GM18526 (cell line): ENCODE data around the gene SPRED3.
A peak's percentile ranks its signal among the peaks of the same experiment; 100 is the strongest.

Experiments used
- POLR2A ChIP-seq: IDR thresholded peaks from 3 replicates; pipeline ENCODE4 v1.6.1; 2011; ENCODE audit not compliant: insufficient read length; ENCODE audit errors: extremely low read depth

Gene SPRED3

DNA sequence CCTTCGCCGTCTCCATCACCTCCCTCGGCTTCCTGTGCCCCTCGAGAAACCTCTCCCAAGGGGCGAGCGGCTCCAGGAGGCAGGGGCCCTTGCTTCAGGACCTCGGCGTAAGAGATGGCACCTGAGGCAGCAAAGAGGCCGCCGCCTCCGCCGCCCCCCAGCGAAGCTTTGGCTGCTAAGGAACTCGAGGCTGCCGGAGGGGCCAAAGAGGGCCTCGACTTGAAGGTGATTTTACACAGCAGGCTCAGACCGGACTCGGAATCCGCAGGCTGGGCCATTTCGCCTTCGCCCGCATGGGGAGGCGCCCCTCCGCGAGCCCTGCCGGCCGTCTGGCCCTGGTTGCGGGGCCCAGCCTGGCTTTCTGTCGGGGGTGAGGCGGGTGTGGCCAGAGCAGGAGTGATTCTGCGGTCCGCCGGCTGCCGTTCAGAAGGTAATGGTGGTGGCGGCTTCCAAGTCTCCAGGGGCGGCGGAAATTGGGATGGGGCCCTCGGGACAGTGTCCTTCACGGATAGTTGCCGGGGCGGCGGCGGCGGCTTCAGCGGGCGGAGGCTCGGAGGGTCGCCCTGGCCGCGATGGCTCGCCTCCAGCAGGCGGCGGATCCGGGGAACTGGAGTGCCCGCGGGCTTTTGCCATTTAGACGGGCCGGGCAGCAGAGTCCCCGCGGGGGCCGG lies 2.1 kb upstream of the SPRED3 start:
- TF ChIP-seq POLR2A = no peak

DNA sequence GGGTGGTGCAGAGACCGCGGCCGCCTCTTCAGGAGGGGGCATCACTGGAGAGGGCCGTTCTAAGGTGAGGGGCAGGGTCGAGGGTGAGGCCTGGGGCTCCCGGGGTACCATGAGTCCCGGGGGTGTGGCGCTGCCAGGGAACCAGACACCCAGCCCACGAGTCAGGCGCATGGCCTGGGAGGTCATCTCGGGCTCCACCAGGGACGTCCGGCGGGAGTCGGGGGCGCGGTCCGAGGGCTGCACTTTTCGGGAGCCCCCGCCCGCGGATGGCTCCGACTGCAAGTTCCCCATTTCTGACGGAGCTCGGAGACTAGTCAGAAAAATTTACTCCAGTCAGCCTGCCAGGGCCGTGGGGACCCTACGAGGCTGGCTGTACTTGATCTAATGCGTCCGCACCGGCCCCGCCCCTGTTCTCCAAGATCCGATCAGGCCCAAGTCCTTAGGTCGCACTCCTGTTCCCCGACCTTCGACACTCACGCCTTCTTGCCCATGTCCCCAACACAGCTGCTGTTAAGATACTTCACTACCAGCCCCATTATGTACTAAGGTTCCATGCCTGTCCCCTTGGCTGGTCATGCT lies 1.4 kb upstream of the SPRED3 start:
- TF ChIP-seq POLR2A = no peak

DNA sequence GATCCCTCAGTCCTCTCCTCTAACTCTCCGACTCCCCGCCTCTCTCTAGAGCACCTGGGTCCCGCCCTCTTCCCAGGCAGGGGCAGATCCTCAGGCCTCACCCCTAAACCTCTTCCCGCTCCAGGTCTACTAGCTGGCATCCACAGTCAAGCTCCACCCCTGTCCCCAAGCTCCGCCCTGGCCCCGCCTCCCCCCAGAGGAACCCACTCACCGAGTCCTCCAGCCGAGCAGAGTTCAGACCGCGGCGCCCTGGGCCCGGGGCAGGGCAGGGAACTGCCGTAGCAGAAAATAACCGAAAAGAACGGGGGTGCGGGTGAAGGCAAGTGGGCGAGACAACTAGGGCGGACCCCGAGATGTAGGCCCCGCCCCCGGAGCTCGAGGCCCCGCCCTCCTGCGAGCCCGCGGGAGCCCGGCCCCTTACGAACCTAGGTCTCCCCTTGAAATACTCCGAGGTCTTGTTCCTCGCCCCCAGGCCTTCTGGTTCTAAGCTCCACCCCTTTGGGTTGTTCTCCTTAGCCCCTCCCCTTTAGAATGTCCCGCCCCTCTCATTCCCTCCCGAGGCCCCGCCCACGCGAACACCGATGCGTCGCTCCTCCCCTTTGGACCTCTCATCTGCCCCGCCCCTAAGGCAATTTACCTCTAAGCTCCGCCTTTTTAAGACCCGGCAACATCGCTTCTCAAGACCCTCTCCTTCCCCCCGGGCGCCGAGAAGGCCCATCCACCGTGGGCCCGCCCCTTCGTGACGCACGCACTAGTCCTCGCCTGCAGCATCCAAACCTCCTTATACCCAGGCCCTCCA lies 748 bp upstream of the SPRED3 start, which contains the start of gene GGN:
GGN (minus strand) TSS at position 485 of the 799 bp plus-strand sequence. CDS start 773 bp downstream, outside the sequence.
- TF ChIP-seq POLR2A = peak; percentile 25

DNA sequence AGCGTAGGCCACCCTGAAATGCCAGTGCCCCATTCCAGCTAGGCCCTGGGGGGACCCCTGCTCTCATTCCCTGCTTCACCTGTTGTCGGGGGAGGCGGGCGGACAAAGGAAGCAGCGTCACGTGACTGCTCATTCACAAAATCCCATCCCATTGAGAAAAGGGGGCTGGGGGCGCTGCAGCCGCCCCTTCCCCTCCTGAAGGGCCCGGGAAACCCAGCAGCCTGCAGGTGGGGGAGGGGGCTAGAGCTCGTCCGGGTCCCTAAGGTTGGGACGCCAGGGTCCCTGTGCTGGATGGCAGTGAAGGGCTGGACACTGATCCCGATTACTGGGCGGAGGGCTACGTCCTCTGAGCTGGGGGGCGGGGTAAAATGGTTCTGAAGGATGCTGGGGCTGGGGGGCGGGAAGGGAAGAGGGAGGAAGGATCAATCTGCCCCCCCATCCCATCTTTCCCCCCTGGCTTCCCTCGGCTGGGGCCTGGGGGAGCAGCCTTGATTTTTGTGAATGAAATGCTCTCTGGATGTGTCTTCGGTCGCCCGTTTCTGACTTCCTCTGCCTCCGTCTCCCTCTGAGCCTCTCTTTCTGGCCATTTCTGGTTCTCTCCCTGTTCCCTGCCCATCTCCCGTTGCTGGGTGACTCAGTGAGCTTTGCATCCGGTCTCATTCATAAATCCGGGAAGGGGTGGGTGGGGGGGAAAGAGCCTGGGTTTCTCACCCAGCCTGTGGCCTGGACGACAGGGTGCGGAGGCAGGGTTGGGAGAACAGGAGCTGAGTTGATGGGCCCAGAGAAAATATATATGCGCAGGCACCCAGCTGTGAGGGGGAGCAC lies 816 bp downstream of the SPRED3 start:
- TF ChIP-seq POLR2A = no peak

DNA sequence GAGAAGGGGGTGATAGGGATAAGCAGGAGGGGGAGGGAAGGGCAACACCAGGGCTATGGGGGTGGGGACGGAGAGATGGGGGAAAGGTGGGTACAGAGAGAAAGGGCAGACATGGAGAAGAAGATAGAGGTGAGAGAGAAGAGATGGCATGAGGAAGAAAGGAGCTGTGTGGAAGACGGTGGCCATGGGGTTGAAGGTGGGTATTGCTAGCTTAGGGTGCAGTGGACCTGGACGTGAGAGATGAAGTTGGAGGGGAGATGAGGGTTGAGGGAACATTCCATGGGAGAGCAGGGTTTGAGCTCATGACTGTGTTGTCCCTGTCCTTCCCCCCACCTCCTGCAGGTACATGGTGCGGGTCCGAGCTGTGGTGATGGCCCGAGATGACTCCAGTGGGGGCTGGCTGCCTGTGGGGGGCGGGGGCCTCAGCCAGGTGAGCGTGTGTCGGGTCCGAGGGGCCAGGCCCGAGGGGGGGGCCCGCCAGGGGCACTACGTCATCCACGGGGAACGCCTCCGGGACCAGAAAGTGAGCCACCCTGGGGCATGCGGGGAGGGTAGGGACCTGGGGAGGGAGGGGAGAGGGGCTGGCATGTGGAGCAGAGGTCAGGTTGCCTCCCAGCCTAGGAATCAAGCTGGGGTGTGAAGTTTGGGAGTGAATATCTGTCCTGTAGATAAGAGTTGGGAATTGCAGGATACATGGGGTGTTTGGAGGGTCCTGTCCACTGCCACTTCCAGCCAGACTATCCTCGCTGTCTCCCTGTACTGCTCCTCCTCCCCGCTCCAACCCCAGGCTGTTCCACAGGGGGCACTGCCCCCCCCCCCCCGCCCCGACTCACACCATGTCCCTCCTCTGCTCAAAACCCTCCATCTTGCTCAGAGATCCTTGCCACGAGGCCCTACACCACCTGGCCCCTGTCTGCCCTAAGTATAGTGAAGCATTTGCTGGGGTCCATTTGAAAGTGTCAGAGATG lies 1.7 kb downstream of the SPRED3 start:
- no peak for TF ChIP-seq POLR2A

DNA sequence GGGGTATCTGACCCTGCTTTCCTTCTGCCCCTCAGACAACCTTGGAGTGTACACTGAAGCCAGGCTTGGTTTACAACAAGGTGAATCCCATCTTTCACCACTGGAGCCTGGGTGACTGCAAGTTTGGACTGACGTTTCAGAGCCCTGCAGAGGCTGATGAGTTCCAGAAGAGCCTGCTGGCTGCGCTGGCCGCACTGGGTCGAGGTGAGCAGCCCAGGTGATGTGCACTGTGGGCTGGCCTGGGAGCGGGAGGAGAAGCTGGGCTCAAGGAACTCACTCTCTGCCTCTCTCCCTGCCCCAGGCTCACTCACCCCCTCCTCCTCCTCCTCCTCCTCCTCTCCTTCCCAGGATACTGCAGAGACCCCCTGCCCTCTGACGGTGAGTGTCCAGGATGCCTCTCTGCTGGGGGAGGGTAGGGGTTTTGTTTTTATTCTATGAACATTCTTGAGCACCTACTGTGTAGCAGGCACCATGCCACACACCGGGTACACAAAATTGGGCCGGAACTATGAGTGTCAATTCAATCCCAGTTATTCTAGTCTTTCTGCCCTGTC lies 3.5 kb downstream of the SPRED3 start:
- TF ChIP-seq POLR2A = no peak

DNA sequence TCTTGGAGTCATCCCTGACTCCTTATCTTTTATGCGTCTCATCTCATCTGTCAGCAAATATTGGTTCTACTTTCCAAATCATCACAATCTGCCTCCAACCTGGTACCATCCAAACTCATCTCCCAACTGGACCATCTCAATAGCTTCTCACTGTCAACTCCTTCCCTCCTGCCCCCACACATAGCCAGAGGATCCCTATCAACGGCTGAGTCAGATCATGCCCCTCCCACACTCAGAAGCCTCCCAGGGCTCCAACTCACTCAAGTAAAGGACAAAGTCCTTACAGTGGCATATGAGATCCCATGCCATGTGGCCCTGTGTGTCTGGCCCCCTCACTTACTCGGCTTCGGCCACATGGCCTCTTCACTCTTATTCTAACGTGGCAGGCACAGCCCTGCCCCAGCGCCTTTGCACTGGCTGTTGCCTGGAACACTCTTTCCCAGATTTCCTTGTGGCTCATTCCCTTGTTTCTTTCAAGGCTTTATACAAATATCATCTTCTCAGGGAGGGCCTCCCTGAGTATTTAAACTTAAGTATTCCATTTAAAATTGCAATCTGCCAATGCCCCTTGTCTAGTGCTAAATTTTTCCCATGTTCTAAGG lies 4.3 kb downstream of the SPRED3 start:
- no peak for TF ChIP-seq POLR2A

- no peak for TF ChIP-seq POLR2A
Measured at GRCh38 chr19:38394488-38394887, 6.0 kb downstream of the SPRED3 start.

DNA sequence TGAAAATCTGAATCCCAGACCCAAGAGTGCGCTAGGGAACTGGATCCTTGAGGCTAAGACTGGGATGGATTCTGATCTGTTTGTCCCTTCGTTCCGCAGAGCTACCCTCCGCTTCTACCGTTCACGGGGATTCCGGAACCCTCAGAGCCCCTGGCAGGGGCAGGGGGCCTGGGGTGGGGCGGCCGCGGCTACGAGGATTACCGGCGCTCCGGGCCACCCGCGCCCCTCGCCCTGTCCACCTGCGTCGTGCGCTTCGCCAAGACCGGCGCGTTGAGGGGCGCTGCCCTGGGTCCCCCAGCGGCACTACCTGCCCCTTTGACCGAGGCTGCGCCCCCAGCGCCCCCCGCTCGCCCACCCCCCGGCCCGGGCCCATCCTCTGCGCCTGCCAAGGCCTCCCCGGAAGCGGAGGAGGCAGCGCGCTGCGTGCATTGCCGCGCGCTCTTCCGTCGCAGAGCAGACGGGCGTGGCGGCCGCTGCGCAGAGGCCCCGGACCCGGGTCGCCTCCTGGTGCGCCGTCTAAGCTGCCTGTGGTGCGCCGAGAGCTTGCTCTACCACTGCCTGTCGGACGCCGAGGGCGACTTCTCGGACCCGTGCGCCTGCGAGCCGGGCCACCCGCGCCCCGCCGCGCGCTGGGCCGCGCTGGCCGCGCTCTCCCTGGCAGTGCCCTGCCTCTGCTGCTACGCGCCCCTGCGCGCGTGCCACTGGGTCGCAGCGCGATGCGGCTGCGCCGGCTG lies 7.1 kb downstream of the SPRED3 start:
- TF ChIP-seq POLR2A = no peak

DNA sequence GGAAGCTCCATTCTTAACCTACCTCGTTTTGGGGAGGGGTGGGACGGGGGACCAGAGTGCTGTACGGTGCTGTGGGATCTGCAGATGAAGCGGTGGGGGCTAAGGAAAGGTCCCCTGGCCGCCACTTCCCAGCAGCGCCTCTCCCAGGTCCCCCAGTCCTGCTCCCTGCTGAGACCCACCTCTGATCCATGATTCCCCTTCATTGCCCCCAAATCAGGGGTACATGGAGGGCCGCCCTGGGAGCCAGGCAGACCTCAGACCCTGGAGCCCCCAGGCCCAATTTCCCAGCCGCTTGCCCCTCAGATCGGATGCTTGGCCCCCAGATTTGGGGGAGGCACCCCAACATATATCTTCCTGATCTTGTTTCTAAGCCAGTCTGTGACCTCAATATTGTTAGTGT lies 10.6 kb downstream of the SPRED3 start:
- no peak for TF ChIP-seq POLR2A

- TF ChIP-seq POLR2A = no peak
Measured at GRCh38 chr19:38399537-38399936, 11.0 kb downstream of the SPRED3 start.

GRCh38 chr19:38400361-38400760 lies 11.9 kb downstream of the SPRED3 start:
- TF ChIP-seq POLR2A = no peak

GRCh38 chr19:38401148-38401547 lies 12.7 kb downstream of the SPRED3 start:
- no peak for TF ChIP-seq POLR2A
